Measurements from ENCODE around the gene PICK1. TPM values are rescaled to one million over a fixed set of nuclear protein-coding genes. Genes with fewer than 3 reads are reported as not detected.
A peak's percentile ranks its signal among the peaks of the same experiment; 100 is the strongest.

The PICK1 gene
- total RNA-seq, 1 experiment from 2014 or later: 25.4 TPM

DNA sequence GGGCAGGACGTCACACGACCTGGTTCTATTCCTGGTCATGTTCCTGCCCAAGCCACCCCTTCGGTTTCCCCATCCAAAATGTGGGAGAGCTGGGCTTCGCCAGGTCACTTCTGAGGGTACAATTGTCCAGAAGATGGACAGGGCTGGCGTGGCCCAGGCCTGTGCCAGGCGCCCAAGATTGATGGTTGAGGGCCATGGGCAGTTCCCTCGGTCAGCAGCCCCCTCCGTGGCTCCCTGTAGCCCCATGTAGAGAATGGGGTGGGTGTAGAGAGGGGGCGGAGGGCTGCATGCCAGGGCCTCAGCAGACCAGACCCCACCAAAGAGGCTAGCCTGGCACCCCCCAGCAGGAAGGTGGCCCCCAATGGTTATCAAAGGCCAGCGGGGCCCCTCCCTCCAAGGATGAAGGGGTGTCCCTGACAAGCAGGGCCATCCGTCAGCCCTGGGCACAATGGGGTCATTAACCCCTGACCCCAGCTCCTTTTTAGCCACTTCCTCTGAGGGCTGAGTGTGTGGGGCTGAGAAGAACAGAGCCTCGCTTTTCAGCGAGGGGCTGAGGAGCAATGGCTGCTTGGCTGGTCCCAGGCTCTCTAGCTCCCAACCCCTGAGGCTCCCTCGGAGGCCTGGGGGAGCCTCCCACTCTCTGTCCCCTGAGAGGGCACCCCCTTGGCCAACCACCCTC, 11.0 kb upstream of the PICK1 start:
- no peak for DNase-seq (ENCODE audit: low read depth)

DNA sequence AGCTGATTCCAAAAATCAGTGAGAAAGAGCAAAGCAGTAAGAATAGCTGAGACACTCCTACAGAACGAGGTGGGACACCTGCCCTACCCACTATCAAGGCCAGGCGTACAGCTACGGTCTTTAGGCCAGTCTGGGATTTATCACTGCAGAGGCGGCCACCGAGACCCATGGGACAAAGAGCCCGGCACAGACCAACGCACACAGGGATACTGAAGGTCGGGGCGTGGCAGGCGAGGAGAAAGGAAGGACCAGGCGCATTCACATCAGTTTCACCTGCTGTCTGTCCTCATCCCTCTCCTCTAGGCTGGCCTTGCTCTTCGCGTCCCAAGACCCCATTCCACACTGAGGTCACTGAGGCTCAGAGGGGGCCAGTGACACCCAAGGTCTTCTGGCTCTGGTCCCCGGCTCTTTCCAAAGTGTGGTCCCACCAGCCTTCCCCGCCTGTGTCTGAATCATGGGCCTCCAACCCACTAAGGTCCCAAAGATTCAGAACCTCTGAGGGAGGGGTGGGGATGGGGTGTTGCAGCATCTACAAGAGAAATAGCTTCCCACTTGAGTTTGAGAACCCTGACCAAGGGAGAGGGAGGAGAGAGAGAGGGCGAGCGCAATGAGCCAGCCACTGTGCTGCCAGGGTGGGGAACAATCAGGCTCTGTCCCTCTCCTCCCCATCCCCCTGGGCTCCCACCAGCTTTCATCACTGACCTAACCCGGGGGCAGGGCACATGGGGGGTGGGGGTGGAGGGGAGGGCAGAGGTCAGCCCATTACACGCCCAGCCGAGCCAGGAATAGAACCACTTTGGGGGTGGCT, 7.2 kb upstream of the PICK1 start:
- DNase-seq (ENCODE audit: low read depth): no peak

DNA sequence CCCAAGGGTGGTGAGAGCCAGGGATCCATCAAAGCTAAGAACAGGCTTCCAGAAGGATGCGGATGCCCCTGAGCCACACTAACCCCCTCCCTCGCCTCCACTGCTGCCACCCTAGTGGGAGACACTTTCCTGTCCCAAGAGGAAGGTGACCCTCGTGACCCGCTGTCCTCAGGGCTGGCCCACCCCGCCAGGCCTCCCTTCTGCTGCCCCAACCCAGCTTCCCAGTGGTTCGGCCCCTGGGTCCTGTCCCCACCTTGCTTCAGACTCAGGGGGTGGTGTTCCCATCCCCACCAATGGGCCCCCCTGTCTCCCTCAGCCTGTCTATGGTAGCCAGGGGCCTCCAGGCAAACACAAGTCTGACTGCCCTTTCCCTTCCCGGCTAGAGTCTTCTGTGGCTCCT, 6.5 kb upstream of the PICK1 start:
- no peak for DNase-seq (ENCODE audit: low read depth)

DNA sequence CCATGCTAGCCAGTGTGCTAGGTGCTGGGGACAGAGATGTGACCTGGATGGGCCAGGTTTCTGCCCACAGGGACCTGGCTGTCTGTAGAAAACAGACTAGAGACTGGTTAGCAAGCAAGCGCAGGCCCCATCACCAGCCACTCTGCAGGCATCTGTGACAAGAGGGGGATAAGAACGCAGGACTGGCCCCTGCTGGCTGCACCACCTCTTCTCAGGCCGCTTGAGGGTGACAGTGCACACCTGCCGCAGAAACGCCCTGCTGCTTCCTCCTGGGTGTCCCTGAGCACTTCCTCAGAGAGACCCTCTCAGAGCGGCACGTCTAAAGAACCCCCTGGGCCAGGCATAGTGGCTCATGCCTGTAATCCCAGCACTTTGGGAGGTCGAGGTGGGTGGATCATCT, 5.9 kb upstream of the PICK1 start:
- DNase-seq (ENCODE audit: low read depth): no peak

DNA sequence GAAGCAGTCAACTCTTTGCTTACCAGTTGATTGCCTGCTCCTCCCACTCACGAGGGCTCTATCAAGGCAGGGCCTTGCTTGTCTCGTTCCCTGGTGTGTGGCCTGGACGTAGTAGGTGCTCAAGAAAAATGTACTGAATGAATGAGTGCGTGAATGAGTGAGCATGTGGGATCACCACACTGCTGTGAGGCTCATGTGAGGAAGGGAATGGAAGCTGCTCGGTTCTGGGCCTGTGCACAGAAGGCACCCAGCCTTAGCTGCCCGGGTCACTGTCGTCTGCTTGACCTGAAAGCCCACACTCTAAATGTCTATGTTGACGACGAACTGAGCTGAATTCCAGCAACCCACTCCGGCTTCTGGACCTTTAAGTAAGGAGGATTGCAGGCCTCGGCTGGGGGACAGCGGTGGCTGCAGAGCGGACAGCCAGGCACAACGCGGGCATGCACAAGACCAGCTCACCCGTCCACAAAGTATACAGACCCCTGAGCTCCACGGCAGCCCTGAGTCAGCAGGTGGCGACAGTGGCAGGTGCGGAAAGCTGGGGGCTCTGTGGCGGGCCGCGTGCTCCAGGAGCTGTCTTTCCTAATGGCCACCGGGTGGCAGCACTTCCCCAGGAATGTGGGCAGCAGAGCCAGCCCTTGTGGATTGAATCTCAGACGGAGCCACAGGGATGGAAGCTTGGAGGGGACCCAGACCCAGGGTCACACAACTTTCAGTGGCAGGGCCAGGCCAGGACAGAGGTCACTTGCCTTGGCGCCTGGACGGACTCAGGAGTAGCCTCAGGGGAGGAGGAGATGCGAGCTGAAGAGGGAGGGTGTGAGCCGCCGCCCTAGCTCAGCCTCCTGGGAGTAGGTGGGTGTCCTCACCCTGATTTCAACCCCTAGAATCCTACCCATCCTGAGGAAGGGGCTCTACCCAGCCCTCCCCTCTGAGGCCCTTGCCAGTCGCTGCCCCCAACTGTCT, 5.0 kb upstream of the PICK1 start:
- peak; percentile 68 for DNase-seq (ENCODE audit: low read depth)

DNA sequence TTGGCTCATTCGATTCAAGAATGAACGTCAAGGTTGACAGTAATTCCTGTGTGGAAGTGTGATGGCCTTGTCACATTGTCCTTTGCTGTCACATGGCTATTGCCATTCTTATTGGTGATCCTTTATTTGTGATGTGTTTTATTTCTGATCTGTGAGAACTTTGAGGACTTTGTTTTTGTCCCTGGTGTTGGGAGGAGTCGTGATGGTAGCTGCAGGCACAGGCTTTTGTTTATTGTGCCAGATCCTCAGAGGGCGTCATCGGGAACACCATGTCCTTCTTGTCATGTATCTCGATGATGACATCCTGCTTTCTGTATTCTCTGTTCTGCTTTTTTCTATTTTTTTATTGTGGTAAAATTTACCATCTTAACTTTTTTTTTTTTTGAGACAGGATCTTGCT, 5.6 kb downstream of the PICK1 start:
- no peak for DNase-seq (ENCODE audit: low read depth)

DNA sequence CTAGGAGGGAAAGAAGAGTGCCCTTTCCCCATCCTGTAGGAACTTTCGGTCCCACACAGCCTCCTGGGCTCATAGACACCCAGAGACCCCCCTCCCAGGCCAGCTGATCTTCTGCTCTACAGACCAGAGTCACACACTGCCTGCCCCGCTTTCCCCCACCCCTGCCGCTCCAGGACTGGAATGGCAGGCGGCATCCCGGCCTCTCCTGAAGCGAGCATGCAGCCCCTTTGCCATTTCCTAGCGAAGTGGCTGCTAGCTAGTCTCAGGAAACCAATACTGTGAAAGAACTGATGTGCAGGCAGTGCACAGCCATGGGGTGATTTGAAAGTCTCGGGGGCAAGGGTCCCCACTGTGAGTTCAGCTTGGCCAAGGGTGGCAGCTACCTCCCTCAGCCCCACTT, 8.3 kb downstream of the PICK1 start:
- DNase-seq (ENCODE audit: low read depth): no peak

DNA sequence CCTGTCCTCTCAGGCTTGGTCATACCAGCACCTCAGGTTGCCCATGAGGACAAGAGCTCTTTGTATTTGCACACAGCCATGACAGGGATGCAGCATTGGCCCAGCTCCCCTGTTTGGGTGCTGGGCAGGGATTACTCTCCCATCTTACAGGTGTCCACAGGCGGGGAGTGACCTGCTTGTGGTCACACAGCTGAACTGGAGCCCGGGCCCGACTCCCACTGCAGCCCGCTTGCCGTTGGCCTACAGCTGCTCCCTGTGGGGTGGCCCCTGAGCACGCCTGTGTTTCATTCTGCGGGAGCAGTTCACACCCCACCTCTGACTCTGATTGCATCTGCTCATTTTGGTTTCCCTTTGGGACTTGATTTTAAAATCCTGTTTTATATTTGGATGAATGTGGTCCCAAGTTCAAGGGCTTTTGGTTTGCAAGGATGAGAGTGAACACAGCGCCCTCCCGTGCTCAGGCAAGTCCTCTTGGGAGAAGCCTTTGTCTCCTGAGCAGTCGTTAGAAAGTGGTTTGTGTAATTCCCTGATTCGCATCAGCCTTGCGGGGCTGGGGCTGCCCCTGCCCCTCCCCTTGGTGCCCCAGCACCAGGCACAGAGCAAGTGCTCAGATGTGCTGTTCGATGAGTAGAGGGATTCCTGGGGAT, 9.3 kb downstream of the PICK1 start:
- DNase-seq (ENCODE audit: low read depth): no peak

DNA sequence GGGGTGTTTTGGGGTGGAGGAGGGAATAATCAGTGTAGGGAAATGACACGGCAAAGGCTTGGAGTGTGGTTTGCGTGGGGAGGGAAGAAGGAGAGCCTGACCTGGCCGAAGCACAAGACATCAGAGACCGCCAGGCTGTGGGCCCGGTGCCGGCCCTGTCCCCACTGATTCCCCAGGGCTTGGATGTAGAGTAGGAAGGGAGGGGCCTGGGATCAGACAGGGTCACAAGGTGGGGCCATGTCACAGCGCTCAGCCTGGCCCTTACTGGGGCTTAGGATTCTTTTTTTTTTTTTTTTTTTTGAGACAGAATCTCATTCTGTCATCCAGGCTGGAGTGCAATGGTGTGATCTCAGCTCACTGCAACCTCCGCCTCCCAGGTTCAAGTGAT, 9.8 kb downstream of the PICK1 start:
- no peak for DNase-seq (ENCODE audit: low read depth)

DNA sequence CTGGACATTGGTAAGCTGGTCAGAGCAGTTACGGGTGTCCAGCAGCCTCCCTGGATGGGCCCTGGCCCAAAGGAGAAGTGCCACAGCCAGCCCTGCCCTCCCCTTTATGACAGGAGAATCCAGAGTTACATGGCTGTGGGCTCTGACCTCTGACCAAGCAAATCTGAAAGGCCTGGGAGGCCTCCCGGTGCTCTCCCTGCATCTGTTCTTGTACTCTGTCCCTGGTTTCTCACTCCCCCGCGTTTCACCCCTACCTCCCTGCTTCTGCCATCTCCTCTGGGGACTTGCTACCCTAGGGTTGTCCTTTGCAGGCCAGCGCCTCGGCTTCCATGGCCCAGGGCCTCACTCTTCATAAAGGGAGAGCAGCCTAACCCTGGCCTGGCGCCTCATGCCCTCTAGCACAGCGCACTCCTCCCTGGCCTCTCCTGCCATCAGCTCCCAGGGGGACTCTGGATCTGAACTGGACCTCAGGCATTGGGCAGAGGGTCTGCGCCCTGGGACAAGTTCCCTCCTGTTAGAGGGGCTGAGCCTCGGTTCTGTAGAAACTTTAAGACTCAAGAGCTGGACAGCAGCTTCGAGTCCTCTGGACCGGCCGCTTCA, 10.7 kb downstream of the PICK1 start:
- no peak for DNase-seq (ENCODE audit: low read depth)

DNA sequence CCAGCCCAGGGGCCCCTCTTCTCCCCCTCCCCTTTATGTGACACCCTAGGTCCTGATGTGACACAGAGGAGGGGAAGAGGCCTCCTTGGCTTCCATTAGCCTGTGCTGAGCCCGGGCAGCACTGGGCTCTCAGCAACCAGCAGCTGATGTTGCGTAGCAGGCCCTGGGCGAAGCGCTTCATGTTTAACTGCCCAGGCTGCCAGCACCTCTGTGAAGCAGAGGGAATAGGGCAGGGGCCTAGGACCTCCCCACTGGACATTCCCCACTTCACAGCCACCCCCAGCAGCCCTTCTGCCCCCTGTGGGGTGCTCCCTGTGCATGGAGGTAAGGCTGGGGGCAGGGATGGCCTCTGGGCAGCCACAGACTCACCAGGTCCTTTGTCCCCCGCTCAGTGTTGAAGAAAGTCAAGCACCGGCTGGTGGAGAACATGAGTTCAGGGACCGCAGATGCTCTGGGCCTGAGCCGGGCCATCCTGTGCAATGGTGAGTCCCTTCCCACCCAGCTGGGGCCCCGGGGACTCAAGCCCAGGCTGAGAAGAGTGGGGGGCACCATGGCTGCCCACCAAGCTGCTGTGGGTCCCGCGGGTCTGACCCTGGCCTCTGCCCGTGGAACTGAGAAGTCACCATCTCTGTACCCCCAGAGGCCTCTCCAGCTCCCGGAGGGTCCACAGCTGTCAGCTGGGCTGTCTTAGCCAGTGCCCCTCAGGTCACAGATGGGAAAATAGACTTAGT, 11.6 kb downstream of the PICK1 start:
- no peak for DNase-seq (ENCODE audit: low read depth)

DNA sequence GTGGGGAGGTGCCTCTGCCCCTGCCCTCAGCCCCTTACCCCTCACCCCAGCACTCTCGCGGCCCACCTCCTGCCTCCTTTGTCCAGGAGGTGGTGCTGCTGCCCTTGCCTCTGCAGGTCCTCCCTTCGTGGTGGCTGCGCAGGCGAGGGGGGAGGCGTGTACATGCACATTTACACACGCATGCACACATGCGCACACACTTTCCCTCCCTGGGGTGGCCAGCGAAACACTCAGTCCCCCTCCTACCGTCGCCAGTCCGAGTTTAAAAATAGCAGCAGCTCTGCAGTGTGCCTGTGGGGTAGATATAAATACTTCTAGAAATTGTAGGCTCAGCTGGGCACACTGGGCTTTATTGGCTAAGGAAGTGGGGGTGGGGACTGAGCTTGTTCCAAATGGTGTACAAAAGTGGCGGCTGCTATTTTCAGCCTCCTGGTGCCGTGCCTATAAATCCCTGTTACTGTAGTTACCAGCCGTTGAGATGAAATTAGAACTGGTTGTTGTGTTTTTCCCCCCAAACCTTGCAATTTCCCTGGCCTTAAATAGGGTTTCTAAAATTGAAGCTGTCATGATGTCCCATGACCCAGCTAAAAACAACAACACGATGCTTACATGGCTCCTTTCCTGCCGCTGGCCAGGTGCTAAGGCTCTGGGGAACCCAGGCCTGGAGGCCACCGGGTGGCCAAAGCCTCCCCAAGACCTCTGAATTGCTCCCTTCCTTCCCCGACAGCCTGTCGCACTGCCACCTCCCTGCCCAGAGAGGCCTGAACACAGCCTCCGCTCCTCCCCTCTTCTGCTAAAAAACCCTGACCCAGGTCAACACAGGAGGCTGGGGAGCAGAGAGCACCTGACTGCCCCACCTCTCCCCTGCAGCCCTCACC, 12.4 kb downstream of the PICK1 start:
- no peak for DNase-seq (ENCODE audit: low read depth)

DNA sequence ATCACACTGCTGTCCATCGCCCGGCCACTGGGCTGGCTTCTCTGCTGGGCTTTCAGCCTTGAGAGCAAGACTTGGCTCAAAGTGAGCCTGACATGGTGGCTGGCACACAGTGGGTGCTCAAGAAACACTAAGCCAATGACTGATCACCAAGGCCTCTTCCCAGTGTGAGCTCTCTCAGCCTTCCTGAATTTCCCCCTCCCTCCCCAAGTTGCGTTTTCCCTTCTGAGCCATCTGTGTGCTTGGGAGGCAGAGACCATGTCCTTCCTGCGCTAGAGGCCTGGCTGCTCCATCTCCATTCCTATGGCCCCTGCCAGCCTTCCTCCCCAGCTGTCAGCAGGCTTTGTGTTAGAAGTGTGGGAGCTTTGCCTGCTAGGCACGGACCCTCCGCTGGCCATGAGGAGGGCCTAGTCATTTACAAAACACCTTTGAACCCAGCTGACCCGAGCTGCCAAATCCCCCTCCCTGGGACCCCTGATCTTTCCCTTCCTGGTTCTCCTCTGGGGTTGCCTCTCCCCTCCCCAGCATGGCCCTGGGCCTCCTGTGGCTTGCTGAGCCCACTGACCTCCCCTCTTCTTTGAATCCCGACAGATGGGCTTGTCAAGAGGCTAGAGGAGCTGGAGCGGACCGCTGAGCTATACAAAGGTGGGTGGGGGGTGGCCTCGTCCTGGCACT, 13.2 kb downstream of the PICK1 start:
- DNase-seq (ENCODE audit: low read depth): no peak

DNA sequence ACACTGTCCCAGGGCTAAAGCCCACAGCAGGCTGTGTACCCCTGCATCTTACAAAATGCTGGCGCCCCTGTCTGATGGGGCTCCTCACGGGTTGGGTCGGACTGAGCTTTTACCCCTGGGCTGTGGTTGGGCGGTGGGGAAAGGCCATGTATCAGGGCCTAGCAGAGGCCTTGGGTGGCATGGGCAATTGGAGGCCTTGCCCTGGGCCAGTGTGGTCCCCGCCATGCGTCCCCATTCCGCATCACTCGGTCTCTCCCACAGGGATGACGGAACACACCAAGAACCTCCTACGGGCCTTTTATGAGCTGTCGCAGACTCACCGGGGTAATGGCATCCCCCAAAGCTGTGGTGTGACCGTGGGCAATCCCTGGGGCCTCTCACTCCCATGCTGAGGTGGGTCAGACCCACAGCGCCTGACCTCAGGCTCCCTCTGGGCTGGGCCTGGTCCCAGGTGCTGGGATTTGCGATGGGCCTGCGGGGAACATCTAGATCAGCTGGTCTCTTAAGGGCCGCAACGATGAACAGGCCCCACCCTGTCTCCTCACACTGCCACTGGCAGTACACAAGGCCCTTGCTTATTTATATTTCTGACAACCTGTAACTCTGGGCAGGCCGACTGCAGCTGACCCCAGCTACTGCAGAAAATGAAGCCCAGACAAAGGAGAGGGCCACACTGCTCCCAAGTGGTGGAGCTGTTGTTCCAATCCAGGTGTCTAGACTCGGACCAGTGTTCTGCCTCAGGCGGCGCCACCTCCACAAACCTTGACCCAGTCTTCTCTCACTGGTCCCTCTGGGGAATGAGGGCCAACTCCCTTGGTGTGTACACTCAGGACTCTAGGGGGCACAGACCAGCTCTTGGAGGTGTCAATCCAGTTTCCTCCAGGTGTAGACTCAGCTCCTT, 14.5 kb downstream of the PICK1 start:
- DNase-seq (ENCODE audit: low read depth): no peak

DNA sequence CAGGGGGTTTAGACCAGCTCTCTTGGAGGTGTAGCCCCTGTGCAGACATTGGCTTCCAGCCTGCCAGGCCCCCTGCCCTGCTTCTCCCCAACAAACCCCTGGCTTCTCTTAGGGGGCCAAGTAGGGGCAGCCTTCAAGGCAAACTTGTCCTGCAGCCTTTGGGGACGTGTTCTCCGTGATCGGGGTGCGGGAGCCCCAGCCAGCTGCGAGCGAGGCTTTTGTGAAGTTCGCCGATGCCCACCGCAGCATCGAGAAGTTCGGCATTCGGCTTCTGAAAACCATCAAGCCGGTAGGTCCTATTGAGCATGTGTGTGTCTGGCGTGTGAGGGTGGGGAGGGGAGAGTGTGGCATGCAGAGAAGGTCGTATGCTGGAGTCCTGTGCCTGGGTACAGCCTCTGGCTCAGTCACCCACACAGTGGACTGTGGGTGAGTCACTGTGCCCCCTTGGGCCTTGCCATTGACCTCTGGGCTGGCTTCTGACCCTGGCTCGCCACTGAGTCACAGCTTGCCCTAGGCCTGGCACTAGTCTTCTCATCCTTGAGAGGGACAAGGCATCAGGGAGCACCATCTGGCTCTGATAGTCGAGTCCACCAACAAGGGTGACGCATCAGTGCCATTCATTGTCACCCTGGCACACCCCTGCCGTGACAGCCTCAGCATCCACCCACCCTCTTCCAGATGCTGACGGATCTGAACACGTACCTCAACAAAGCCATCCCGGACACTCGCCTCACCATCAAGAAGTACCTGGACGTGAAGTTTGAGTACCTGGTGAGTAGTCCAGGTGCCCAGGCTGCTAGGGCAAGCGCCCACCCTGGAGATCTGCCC, 15.3 kb downstream of the PICK1 start:
- DNase-seq (ENCODE audit: low read depth): no peak

Measured in HT1080 (cell line).